DMS 273 treated with DMSO at 0.1 percent for 48 hours (cell line): Measurements from ENCODE around the gene GPATCH1.
"Not testable (repeated sequence)": the region's sequence is repeated elsewhere in the genome, so short reads cannot be mapped to it uniquely, and the experiment has no call there.

Source experiments
- DNase-seq: peaks from one replicate; lab custom pipeline; 2025; lab: John Stamatoyannopoulos, UW

The GPATCH1 gene

GRCh38 chr19:33111587-33111986, 30.6 kb downstream of the GPATCH1 start:
- no peak for DNase-seq

- no peak for DNase-seq
These were observed 33.3 kb downstream of the GPATCH1 start for GRCh38 chr19:33114312-33114711.

GRCh38 chr19:33117501-33117900, 36.5 kb downstream of the GPATCH1 start:
- no peak for DNase-seq

GRCh38 chr19:33118643-33119042, 37.7 kb downstream of the GPATCH1 start:
- no peak for DNase-seq

- DNase-seq = no peak
These were observed 43.5 kb downstream of the GPATCH1 start for GRCh38 chr19:33124207-33125098.

GRCh38 chr19:33125929-33126388, 45.0 kb downstream of the GPATCH1 start:
- peak; percentile 14 for DNase-seq

- not testable (repeated sequence) for DNase-seq
These were observed 45.7 kb downstream of the GPATCH1 start for GRCh38 chr19:33126712-33127111.

- DNase-seq = no peak
These were observed 48.9 kb downstream of the GPATCH1 start for GRCh38 chr19:33129901-33130300.

GRCh38 chr19:33130433-33130832, 49.5 kb downstream of the GPATCH1 start:
- DNase-seq = no peak

- no peak for DNase-seq
These were observed 51.0 kb downstream of the GPATCH1 start, which contains the start of gene WDR88 for GRCh38 chr19:33132021-33132420. Gene WDR88 (plus strand): TSS chr19:33132114. CDS start chr19:33132170, 56 bp downstream.

- no peak for DNase-seq
These were observed 51.4 kb downstream of the GPATCH1 start for GRCh38 chr19:33132425-33132824.

- DNase-seq = no peak
These were observed 52.6 kb downstream of the GPATCH1 start for GRCh38 chr19:33133438-33134031.

- no peak for DNase-seq
These were observed 53.6 kb downstream of the GPATCH1 start for GRCh38 chr19:33134571-33135041.

GRCh38 chr19:33139165-33139564, 58.2 kb downstream of the GPATCH1 start:
- no peak for DNase-seq

GRCh38 chr19:33143897-33144405, 63.0 kb downstream of the GPATCH1 start:
- DNase-seq = no peak

- DNase-seq = no peak
These were observed 65.2 kb downstream of the GPATCH1 start for GRCh38 chr19:33146209-33146608.

GRCh38 chr19:33147538-33147937, 66.6 kb downstream of the GPATCH1 start:
- no peak for DNase-seq

- no peak for DNase-seq
These were observed 70.0 kb downstream of the GPATCH1 start for GRCh38 chr19:33150852-33151518.

GRCh38 chr19:33152176-33152575, 71.2 kb downstream of the GPATCH1 start:
- no peak for DNase-seq

GRCh38 chr19:33152625-33153024, 71.6 kb downstream of the GPATCH1 start:
- not testable (repeated sequence) for DNase-seq

GRCh38 chr19:33154313-33154712, 73.3 kb downstream of the GPATCH1 start:
- DNase-seq = not testable (repeated sequence)

GRCh38 chr19:33156334-33156733, 75.4 kb downstream of the GPATCH1 start:
- DNase-seq = no peak
